GM12875 (cell line): ENCODE results near the gene LRRFIP2.

Experiments
- H3K4me3 ChIP-seq: one replicate; pipeline ENCODE4 v1.5.1; 2011; ENCODE audit warnings: low read depth, low read length, control low read depth
- TF ChIP-seq, protein P1 (sequence below): IDR thresholded peaks from 2 replicates; pipeline ENCODE4 v1.5.1; 2011; ENCODE audit warnings: low read depth, mild to moderate bottlenecking, control low read depth, inconsistent platforms, low read length, moderate library complexity, borderline replicate concordance; ENCODE audit not compliant: insufficient read depth

The LRRFIP2 gene

GRCh38 chr3:37143821-37144220 is 30.6 kb downstream of the LRRFIP2 start:
- H3K4me3 ChIP-seq, result no peak overlapping the region
- TF ChIP-seq, protein P1, sequence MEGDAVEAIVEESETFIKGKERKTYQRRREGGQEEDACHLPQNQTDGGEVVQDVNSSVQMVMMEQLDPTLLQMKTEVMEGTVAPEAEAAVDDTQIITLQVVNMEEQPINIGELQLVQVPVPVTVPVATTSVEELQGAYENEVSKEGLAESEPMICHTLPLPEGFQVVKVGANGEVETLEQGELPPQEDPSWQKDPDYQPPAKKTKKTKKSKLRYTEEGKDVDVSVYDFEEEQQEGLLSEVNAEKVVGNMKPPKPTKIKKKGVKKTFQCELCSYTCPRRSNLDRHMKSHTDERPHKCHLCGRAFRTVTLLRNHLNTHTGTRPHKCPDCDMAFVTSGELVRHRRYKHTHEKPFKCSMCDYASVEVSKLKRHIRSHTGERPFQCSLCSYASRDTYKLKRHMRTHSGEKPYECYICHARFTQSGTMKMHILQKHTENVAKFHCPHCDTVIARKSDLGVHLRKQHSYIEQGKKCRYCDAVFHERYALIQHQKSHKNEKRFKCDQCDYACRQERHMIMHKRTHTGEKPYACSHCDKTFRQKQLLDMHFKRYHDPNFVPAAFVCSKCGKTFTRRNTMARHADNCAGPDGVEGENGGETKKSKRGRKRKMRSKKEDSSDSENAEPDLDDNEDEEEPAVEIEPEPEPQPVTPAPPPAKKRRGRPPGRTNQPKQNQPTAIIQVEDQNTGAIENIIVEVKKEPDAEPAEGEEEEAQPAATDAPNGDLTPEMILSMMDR, result no peak

DNA sequence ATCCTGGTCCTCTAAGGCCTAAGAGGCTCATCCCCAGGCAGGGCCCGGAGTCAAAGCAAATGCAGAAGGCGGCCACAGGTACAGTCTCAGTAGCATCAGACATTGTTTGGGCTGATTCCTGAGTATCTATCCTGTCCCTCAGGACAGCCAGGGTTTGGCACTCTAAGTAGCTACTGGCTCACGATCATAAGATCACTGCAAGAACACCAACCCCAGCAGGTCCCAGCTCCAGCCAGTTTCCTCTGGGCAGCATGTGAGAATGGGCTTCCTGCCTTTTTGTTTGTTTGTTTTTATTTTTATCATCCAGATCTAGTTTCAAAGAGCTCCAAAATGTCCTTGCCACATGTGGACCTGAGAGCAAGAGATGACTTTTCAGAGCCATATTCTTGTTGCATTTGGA is 32.7 kb downstream of the LRRFIP2 start:
- TF ChIP-seq, protein P1, result no peak

DNA sequence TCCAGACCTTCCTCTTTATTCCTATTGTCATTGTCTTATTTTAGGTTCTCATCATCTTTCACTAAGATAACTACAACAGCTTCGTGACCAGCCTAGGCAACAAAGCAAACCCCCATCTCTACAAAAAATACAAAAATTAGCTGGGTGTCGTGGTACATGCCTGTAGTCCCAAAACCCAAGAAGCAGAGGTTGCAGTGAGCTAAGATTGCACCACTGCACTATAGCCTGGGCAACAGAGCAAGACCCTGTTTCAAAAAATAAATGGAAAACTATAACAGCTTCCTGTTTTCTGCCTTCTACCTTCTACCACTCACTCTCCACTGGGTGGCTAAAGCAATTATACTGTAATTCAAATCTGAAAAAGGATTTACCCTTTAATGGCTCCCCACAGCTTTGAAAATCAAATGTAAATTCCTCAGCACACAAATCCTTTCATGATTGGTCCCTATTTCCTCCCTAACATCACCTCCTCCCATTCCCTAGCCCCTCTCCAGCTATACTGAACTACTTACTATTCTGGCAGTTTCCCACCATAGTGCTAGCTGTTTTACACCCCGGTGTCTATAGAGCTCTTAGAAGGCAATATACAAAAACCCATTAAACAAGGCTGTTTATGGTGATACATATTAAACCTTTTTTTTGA is 33.4 kb downstream of the LRRFIP2 start:
- TF ChIP-seq, protein P1, result no peak
- no peak overlapping the region for H3K4me3 ChIP-seq

More for the DNA sequence above, 32.7 kb downstream of the LRRFIP2 start:
- no peak overlapping the region for H3K4me3 ChIP-seq

- TF ChIP-seq, protein P1, result no peak
- H3K4me3 ChIP-seq, result no peak overlapping the region
These were observed 34.8 kb downstream of the LRRFIP2 start for GRCh38 chr3:37139567-37140052.

- TF ChIP-seq, protein P1, result no peak
- H3K4me3 ChIP-seq, result no peak overlapping the region
These were observed 35.6 kb downstream of the LRRFIP2 start for GRCh38 chr3:37138816-37139215.

DNA sequence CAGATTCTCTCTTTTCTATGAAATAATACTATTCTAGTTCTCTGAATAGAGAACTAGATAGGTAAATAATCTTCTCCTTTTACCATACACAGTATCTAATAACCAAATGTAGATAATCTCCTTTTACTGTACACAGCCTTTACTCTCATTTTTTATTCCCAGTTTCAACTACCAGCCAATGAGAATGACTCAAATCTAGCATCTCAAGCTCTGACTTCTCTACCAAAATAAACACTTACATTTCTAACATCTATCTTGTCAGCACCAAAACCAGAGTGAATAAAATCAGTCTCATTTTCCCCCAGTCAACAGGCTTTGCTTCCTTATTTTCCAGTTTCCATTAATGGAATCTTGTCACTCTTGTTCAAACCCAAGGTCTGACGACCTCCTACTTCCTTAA is 36.9 kb downstream of the LRRFIP2 start:
- TF ChIP-seq, protein P1, result no peak
- no peak overlapping the region for H3K4me3 ChIP-seq

- H3K4me3 ChIP-seq, result no peak overlapping the region
- TF ChIP-seq, protein P1, result no peak
These were observed 38.3 kb downstream of the LRRFIP2 start for GRCh38 chr3:37136067-37136466.
